Stimulated activated CD4-positive, alpha-beta T cell treated with anti-CD3 and anti-CD28 coated beads, Interleukin-2, amount 100 ng/mL, for 48 hours (primary cell): Measurements from ENCODE around the gene COPZ1.

Source experiments
- DNase-seq, 2 donors: peaks; one replicate each; pipeline ENCODE4 v3.0.0-alpha.2; 2020

The COPZ1 gene

DNA sequence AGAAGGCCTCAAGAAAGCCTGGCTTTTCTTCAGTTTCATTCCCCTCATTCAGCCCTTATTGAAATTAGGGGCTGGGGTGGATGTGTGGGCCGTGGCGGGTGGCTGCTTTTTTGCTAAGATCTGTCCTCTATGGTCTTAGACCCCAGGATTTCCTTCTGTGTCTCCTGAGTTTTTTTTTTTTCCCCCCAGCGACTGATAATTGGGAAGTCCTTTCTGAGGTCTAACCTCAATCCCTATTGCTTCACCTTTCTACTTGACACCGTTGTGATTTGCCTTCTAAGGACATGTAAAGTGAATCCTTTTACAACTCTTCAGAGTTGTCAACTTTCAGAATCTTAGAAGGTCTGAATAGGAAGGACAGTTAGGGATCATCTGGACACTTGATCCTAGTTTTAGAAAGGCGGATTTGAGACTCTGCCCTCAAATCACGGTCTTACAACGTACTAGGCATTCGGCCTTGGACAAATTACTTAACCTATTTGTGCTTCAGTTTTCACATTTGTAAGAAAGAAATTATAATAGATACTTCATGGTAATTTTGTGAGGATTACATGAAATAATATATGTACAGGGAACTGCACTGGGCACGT is 34.9 kb downstream of the COPZ1 start:
- no peak for DNase-seq

- DNase-seq, result peak; percentile 52 to 60
Measured at GRCh38 chr12:54360717-54361456, 36.0 kb downstream of the COPZ1 start.

DNA sequence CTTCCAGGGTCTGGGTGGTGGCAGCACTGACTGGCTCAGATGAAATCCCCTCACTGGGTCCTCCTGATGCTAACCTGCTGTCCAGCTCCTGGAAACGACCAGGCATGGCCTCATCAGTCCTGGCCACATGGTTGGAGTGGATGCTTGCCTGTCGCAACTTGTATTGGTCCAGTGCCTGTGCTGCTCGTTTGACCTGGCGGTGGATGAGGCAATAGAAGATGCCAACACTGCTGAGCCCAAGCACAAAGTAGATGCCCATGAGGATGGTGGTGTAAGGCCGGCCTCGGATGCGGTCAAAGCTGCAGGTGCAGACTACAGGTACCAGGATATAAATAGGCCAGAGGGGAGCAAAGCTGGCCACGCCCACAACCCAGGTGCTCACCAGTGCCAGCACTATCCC is 38.1 kb downstream of the COPZ1 start:
- DNase-seq, result no peak

DNA sequence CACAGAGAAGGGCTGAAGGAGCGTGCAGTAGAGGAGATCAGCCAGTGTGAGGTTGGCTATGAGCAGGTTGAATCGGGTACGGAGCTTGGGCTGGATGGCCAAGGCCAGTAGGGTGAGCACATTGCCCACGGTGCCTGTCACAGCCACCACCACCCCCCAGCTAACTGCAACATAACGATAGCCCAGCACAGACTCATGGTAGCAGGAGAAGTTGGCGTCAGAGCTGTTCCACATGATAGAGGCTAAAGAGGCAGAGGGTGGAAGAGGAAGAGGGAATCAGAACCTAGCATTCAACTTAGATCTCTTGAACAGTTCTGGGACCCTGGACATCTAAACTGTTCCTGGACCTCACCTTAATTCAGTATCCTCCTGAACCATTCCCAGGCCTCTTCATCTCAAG is 38.7 kb downstream of the COPZ1 start:
- no peak for DNase-seq

GRCh38 chr12:54364413-54364812 is 39.5 kb downstream of the COPZ1 start, which contains the start of gene GPR84:
GPR84 (minus strand) TSS chr12:54364486; CDS start chr12:54363851, 635 bp downstream.
- no peak for DNase-seq

- DNase-seq, result no peak
Measured at GRCh38 chr12:54368025-54368708, 43.2 kb downstream of the COPZ1 start.

DNA sequence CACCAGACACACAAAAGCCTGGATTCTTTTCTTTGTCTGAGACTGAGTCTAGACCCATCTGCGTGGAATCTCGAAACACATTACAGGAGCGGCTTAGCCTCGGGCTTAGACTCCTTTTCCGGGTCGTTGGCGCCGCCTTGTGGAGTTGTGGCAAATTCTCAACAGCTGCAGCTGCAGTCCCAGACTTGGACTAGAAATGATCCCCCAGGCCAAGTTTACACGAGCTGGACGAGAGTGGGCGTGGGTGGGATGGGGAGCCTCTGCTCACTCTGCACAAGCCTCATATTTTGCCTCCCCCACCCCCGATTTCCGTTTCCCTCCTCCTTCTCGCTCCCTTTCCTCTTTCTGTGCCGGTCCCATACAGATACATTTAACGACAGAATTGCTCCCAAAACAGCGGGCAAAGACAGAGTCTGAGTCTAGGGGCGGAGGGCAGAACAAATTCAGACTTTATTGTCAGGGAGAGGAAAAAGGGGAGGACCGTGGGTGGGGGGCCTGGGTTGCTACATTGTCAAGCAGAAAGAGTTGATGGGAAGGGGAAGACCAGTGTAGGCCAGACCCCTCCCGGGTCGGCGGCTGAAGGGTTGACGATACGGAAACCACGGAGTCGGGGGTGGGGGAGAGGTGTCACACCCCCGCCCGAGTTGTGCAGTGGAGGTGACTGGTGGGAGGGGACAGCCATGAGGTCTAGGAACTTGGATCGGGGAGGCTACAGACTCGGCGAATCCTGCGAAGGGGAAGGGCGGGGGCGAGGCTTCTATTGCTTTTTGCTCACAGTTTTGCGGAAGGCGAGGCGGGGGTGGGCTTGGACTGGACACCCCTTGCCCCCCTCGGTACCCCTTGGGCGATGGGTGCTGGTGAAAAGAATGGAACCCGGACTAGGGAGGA is 44.0 kb downstream of the COPZ1 start:
- peak; percentile 91 to 94 for DNase-seq

GRCh38 chr12:54369597-54370131 is 44.7 kb downstream of the COPZ1 start:
- no peak for DNase-seq

DNA sequence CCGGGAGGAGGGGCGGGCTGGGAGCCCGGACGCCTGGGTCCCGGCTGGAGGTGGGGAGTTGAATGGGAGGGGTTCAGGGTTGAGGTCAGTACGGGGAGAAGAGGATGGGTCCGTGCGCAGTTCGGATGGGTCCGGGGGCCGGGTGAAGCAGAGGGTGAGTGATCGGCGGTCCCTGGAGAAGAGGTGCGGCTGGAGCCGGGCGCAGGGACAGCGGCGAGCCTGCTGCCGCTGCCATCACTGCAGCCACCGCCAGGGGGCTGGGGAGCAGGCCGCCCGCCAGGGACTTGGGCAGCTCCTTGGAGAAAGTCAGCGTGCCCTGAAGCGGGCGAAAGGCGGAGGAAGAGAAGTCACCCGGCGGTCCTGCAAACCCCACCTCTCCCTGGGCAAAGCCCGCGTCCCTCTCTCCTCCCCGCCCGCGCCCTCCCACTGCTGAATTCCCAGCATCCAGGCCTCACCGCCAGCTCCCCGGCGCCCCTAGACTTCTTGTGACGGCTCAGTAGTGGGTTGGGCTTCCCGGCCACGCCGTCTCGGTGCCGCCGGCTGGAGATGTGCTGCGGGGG is 45.3 kb downstream of the COPZ1 start:
- peak in 1 of 2 donors; percentile 47 for DNase-seq

DNA sequence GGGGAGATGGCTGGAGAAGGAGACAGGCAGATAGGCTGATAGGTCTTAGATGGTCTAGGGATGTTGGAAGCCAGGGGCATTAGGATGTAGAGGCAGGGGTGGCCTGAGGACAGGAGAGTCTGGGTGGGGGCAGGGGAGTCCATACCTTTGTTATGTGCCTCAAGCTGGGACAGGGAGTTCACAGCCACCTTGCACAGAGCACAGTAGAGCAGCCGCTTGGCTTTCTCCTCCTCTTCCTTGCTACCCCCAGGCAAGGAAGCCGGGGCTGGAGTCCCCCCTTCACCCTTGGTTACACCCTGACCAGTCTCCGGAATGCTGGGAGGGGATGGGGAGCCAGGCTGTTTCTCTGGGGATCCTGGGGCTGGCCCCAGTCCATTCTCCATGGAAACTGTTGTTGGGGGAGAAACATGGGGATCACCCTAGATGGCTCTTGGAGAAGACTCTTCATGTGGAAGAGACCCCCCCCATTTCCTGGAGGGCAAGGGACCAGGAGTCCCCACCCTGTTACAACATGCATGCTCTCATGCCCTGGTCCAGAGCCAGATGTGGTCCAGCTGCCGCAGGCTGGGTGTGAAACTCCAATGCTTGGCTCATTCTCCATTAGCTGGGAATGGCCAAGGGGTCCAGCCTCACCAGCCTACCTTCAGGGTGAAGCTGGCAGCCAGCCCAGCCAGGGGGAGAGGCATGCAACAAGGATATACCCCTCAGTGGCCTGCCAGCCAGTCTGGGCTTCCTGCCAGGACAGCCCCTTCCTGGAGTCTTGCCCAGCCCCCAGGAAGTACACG is 46.6 kb downstream of the COPZ1 start:
- no peak for DNase-seq

DNA sequence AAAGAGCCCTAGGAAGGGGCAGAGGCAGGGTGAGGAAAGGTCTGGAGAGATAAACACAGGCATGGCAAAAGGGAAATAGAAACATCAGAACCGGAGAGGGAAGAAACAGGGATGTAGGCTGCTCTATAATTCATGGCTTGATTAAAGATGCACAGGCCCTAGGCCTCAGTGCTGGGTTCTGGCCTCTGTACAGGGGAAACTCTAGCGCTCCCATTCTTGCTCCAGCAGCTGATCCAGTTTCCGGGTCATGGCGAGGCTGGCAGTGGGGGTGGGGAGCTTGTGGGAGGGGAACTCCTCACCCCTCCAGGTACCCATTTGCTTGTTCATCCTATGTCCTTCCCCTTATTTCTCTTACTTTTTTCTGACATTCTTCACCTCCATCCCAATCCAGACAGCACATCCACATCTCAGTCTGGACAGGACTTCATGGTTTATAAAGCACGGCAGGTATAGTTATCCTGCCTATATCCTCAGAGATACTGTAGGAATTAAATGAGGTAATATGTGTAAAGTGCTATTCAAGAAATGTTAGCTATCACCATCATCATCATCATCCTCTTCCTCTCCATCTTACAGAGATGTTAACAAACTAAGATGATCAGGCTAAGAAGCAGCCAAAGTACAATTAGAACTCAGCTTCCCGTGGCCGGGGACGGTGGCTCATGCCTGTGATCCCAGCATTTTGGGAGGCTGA is 47.3 kb downstream of the COPZ1 start:
- DNase-seq, result no peak

GRCh38 chr12:54373649-54374561 is 49.0 kb downstream of the COPZ1 start:
- DNase-seq, result no peak

GRCh38 chr12:54374562-54375258 is 49.8 kb downstream of the COPZ1 start:
- DNase-seq, result no peak

DNA sequence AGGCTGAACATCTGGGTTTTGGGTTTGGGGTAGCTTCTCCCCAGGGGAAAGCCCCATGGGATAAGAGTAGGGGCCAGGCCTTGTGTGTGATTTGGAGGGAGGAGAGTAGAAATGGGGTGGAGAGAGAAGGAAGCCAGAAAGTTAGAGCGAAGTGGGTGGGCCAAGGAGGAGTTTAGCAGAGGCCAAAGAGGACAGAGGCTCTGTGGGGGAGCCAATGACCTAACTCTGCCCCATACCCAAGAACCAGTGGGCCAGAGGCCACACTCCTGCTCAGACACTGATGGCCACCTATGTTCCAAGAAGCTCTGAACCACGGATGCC is 50.3 kb downstream of the COPZ1 start:
- DNase-seq, result no peak

GRCh38 chr12:54376596-54376995 is 51.7 kb downstream of the COPZ1 start:
- no peak for DNase-seq

GRCh38 chr12:54377007-54377406 is 52.1 kb downstream of the COPZ1 start:
- DNase-seq, result no peak

DNA sequence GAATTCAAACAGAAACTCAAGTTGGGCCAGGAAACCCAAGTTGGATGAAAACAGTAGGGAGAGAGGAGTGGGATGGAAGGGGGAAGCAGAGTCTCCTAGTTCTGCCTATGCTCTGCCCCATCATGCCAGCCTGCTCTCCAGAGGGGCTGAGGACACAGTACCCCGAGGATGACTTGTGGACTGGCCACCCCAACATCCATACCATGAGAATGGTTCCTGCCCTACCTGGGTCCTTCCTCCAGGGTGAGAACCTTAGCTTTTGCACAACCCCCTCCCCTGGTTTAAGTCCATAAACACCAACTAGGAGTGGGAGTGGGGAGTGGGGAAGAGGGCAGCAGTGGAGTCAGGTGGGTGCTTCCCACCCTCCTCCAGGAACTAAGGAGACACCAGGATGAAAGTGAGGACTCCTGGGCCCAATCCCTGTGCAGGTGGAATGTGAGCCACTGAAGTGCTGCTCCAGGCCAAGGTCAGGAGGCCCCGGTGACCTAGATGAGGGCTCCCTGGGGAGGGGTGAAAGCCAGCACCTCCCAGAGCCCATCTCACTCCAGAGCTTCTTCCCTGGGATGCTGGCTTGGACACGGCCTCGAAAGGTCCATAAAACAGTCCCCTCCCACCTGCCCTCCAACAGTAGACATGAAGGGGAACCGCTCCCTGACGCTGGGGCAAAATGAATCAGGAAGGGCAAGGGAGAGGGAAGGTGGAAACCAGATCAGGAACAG is 53.0 kb downstream of the COPZ1 start:
- DNase-seq, result no peak

DNA sequence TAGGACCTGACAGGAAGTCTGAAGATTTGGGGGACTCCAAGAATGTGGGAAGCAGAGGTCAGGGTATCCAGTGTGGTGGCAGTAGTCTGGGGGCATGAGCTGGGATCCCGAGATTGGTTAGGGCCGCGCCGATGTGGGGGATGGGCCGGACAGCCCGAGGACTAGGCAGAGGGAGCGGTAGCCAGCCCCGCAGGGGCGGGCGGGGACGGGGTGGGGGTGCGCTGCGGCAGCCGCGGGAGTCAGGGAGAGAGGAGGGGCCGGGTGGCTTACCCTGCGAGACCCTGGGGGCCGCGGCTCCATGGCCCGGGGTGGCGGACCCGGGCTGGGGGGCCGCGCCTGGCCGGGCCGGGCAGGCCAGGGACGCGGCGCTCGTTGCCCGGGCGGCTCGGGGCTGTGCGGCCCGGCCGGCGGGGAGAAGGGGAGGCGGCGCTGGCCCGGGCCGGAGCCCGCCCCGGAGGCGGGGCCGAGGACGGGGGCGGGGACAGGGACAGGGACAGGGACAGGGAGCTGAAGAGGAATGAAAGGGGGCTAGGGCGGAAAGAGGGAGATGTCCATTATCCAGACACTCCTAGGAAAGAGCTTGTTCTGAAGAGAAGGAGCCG is 54.0 kb downstream of the COPZ1 start:
- no peak for DNase-seq
